Large intestine (tissue), 3 donors: ENCODE results near the gene RSRC1. TPM values are rescaled to one million over a fixed set of nuclear protein-coding genes. Genes with fewer than 3 reads are reported as not detected.
A peak's percentile ranks its signal among the peaks of the same experiment; 100 is the strongest.
"Not testable (repeated sequence)": the region's sequence is repeated elsewhere in the genome, so short reads cannot be mapped to it uniquely, and the experiment has no call there.

ENCODE experiments used
- DNase-seq, 2 donors: peaks; one replicate each; pipeline versions ENCODE4 v3.0.0 to v3.0.0-alpha.2; 2013
- H3K27ac ChIP-seq: one replicate; pipeline ENCODE4 v1.5.1; 2013; ENCODE audit warnings: low read length
- H3K27me3 ChIP-seq: 2 replicates; pipeline ENCODE4 v1.6.1; 2013; ENCODE audit warnings: low read length; ENCODE audit not compliant: control insufficient read depth, insufficient read depth
- H3K36me3 ChIP-seq: 2 replicates; pipeline ENCODE4 v1.6.1; 2013; ENCODE audit warnings: low read length; ENCODE audit not compliant: control insufficient read depth, insufficient read depth
- H3K4me1 ChIP-seq: one replicate; pipeline ENCODE4 v1.6.1; 2013; ENCODE audit warnings: low read length; ENCODE audit not compliant: control insufficient read depth, insufficient read depth
- H3K4me3 ChIP-seq: one replicate; pipeline ENCODE4 v1.5.1; 2013; ENCODE audit warnings: low read length
- H3K9me3 ChIP-seq: one replicate; pipeline ENCODE4 v1.6.1; 2013; ENCODE audit warnings: mild to moderate bottlenecking, low read depth, low read length, moderate library complexity; ENCODE audit not compliant: control insufficient read depth
- WGBS: methylation state at CpG from one replicate; pipeline ENCODE4 v1.1.5; 2013; ENCODE audit warnings: low lambda C conversion rate; ENCODE audit not compliant: insufficient coverage; 5-methylcytosine and 5-hydroxymethylcytosine counted together
- polyA plus RNA-seq: library from polyadenylated mRNA; unstranded; fragments of 120-200 nt; gene quantifications from one replicate; pipeline ENCODE4 v1.2.1, GENCODE V29; 2013

Gene RSRC1
- polyA plus RNA-seq, 1 donor: 22.4 TPM

GRCh38 chr3:158516729-158517128 lies 406.8 kb downstream of the RSRC1 start:
- H3K27me3 ChIP-seq, H3K27ac ChIP-seq, DNase-seq, H3K4me1 ChIP-seq, H3K9me3 ChIP-seq, H3K36me3 ChIP-seq, H3K4me3 ChIP-seq: not testable (repeated sequence)
- no CpG with 5 or more reads among the region's 22 CpGs for WGBS

GRCh38 chr3:158519776-158520175 lies 409.9 kb downstream of the RSRC1 start:
- no CpG with 5 or more reads among the region's 1 CpG for WGBS
- no peak for DNase-seq
- H3K4me3 ChIP-seq: no peak overlapping the region

GRCh38 chr3:158520433-158520832 lies 410.5 kb downstream of the RSRC1 start:
- Histone ChIP-seq H3K4me1 (no peaks in the 10 kb centered on the region), H3K27ac (no peak overlapping the region)
- no peak for DNase-seq

More at GRCh38 chr3:158519776-158520175, 409.9 kb downstream of the RSRC1 start:
- Histone ChIP-seq H3K36me3 (no peaks in the 10 kb centered on the region), H3K27me3 (no peaks in the 10 kb centered on the region), H3K27ac (no peak overlapping the region), H3K4me1 (no peaks in the 10 kb centered on the region), H3K9me3 (peaks cover 4% of the 10 kb centered on the region)

GRCh38 chr3:158522221-158523136 lies 412.6 kb downstream of the RSRC1 start:
- no peak overlapping the region for H3K27ac ChIP-seq
- WGBS: 93% methylated on average over 2 of the region's 4 CpGs
- H3K36me3 ChIP-seq: no peaks in the 10 kb centered on the region
- H3K27me3 ChIP-seq: no peaks in the 10 kb centered on the region
- H3K4me3 ChIP-seq: no peak overlapping the region
- H3K4me1 ChIP-seq: no peaks in the 10 kb centered on the region
- H3K9me3 ChIP-seq: no peaks in the 10 kb centered on the region
- DNase-seq: no peak

More at GRCh38 chr3:158520433-158520832, 410.5 kb downstream of the RSRC1 start:
- Histone ChIP-seq H3K4me3 (no peak overlapping the region), H3K9me3 (peaks cover 4% of the 10 kb centered on the region), H3K36me3 (no peaks in the 10 kb centered on the region), H3K27me3 (no peaks in the 10 kb centered on the region)

GRCh38 chr3:158528076-158528674 lies 418.3 kb downstream of the RSRC1 start:
- no peaks in the 10 kb centered on the region for H3K27me3 ChIP-seq
- no peaks in the 10 kb centered on the region for H3K9me3 ChIP-seq
- H3K36me3 ChIP-seq: no peaks in the 10 kb centered on the region
- H3K4me1 ChIP-seq: no peaks in the 10 kb centered on the region
- no peak for DNase-seq
- H3K4me3 ChIP-seq: no peak overlapping the region
- H3K27ac ChIP-seq: no peak overlapping the region
- WGBS: 90% methylated on average over 2 of the region's 7 CpGs

GRCh38 chr3:158531334-158531733 lies 421.4 kb downstream of the RSRC1 start:
- Histone ChIP-seq H3K36me3 (no peaks in the 10 kb centered on the region), H3K27ac (no peak overlapping the region), H3K4me1 (no peaks in the 10 kb centered on the region), H3K9me3 (no peaks in the 10 kb centered on the region), H3K27me3 (no peaks in the 10 kb centered on the region), H3K4me3 (no peak overlapping the region)
- no peak for DNase-seq
- WGBS: no CpG with 5 or more reads among the region's 5 CpGs

GRCh38 chr3:158532099-158532734 lies 422.3 kb downstream of the RSRC1 start:
- Histone ChIP-seq H3K9me3 (no peaks in the 10 kb centered on the region), H3K4me1 (no peaks in the 10 kb centered on the region), H3K27ac (no peak overlapping the region), H3K4me3 (no peak overlapping the region), H3K27me3 (no peaks in the 10 kb centered on the region), H3K36me3 (no peaks in the 10 kb centered on the region)
- DNase-seq: no peak

GRCh38 chr3:158535918-158536317 lies 426.0 kb downstream of the RSRC1 start:
- no peaks in the 10 kb centered on the region for H3K9me3 ChIP-seq
- no peaks in the 10 kb centered on the region for H3K4me1 ChIP-seq
- H3K36me3 ChIP-seq: no peaks in the 10 kb centered on the region
- WGBS: 83% methylated on average over 2 of the region's 2 CpGs
- no peak for DNase-seq
- H3K4me3 ChIP-seq: no peak overlapping the region
- H3K27me3 ChIP-seq: no peaks in the 10 kb centered on the region
- H3K27ac ChIP-seq: no peak overlapping the region

GRCh38 chr3:158539414-158540014 lies 429.6 kb downstream of the RSRC1 start:
- WGBS: 60% methylated on average over 1 of the region's 3 CpGs
- no peaks in the 10 kb centered on the region for H3K4me1 ChIP-seq
- no peak overlapping the region for H3K4me3 ChIP-seq
- H3K9me3 ChIP-seq: no peaks in the 10 kb centered on the region
- no peaks in the 10 kb centered on the region for H3K27me3 ChIP-seq
- no peak overlapping the region for H3K27ac ChIP-seq
- DNase-seq: peak; percentile 7 to 21
- H3K36me3 ChIP-seq: no peaks in the 10 kb centered on the region

- no peak overlapping the region for H3K4me3 ChIP-seq
- no peaks in the 10 kb centered on the region for H3K9me3 ChIP-seq
- no peaks in the 10 kb centered on the region for H3K27me3 ChIP-seq
- 86% methylated on average over 1 of the region's 1 CpG for WGBS
- no peaks in the 10 kb centered on the region for H3K36me3 ChIP-seq
- no peaks in the 10 kb centered on the region for H3K4me1 ChIP-seq
- DNase-seq: no peak
- H3K27ac ChIP-seq: no peak overlapping the region
These were observed 430.2 kb downstream of the RSRC1 start for GRCh38 chr3:158540066-158540465.
